HS-27A (cell line): ENCODE measurements around the gene SKP1.
"Not testable (repeated sequence)": the region's sequence is repeated elsewhere in the genome, so short reads cannot be mapped to it uniquely, and the experiment has no call there.

Experiments
- DNase-seq: peaks from one replicate; pipeline ENCODE4 v3.0.0-alpha.2; 2012; ENCODE audit warnings: low read depth, missing footprints

SKP1 gene

DNA sequence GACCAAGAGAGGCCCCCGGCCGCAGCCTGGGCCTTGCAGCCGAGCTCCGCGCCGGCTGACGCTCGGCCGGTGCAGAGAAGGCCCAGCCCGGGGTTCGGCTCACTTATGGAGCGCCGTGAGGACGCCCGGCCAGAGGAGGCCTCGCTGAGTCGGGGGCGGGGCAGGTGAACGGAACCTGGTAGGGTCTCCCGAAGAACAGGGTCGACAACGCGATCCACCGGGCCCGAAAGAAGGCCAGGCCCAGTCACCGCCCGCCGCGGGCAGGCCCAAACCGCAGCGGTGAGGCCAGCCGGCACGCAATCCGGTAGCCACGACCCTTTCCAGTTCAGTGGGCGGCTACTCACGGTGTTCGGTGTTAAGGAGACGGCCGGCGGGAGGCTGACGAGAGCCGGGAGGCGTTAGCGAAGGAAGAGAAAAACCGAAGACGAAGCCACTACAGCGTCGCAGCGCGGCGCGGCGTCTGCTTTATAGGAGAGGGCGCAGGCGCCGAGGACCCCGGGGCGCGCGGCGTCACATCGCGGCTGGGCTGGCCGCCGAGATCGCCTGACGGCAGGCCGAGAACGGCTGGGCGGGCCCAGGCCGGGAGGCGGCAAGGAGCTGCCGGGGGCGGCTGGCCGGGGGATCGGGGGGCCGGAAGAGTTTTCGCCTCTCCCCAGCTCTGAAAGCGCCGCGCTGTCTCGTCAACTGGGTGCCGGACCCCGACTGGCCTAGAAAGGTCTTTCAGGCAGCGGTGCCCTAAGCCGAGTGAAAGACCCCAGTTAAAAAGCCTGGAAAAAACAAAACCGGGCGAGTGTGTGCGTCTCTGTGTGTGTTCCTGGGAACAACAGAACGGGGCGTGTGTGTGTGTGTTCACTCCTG is at the start of gene SKP1:
SKP1 (minus strand) TSS at position 440 of the 858 bp plus-strand sequence. CDS start 2,928 bp downstream, outside the sequence.
- DNase-seq: no peak

DNA sequence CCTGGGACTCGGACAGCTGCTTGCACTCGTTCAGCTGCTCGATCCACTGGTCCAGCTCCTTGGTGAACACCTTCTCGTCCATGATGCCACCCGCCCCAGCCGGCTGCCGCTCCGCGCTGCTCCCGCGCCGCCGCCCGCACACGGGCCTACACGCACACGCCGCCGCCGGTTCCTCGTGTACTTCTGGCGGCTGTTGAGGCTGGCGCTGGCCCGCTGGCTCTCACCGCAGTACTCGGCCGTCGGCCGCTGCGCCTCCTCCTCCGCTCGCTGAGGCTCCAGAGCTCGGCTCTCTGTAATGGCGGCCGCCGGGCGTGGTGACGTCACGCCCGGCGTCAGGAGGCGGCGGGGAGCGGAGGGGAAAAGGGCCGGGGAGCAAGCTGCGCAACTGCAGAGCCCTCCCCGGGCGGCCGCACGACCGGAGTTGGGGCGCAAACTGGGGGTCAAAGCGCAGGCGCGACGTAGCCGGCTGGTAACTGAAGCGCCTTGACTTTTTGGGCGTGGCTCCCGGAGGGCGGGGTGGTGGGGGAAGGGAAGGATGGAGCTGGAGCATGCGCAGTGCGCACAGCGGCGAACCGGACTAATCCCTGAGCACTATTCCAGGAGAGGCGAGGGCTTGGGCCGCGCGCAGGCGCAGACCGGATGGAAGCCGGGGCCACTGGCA is 49.2 kb upstream of the SKP1 start, which contains the start of gene PPP2CA:
PPP2CA (minus strand) TSS at position 294 of the 661 bp plus-strand sequence; CDS start at position 82, 212 bp downstream.
- peak; percentile 89 for DNase-seq

- no peak for DNase-seq
Observed at GRCh38 chr5:134224888-134225779, 48.4 kb upstream of the SKP1 start.

GRCh38 chr5:134223406-134224248 is 46.9 kb upstream of the SKP1 start:
- DNase-seq: no peak

GRCh38 chr5:134221690-134222089 is 44.9 kb upstream of the SKP1 start:
- DNase-seq: not testable (repeated sequence)

DNA sequence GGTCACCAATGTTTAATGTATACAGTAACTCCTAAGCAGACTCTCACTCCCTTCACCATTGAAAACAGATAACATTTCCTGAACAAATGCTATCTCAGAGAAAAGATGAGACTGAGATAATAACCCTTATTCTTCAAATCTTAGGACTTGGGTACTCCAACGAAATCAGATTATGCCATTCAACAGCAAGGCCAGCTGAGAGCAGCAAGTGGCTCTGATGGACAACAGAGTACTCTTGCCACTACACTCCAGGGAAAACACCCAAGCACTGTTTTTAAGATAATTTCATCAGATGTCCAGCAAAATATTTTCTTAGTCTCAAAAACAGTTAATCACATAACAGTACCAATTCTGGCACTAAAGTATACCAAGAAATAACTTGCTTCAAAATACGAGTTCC is 39.0 kb upstream of the SKP1 start:
- no peak for DNase-seq

DNA sequence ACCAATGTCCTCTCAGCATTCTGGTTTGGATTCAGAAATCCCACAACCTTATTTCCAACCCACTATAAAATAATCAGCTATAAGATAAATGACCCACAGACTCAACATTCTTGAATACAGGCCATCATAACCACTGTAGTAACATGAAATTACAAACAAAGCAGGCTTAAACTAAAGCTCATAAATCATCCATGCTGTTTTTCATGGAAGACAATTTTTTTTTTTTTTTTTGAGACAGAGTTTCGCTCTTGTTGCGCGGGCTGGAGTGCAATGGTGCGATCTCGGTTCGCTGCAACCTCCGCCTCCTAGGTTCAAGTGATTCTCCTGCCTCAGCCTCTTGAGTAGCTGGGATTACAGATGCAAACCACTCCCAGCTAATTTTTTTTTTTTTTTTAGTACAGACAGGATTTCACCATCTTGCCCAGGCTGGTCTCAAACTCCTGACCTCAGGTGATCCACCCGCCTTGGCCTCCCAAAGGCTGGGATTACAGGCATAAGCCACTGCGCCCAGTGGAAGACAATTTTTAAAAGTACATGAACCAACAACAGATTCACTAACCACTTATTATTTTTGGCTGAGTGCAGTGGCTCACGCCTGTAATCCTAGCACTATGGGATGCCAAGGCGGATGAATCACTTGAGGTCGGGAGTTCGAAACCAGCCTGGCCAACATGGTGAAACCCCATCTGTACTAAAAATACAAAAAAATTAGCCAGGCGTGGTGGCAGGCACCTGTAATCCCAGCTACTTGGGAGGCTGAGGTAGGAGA is 34.7 kb upstream of the SKP1 start:
- not testable (repeated sequence) for DNase-seq

DNA sequence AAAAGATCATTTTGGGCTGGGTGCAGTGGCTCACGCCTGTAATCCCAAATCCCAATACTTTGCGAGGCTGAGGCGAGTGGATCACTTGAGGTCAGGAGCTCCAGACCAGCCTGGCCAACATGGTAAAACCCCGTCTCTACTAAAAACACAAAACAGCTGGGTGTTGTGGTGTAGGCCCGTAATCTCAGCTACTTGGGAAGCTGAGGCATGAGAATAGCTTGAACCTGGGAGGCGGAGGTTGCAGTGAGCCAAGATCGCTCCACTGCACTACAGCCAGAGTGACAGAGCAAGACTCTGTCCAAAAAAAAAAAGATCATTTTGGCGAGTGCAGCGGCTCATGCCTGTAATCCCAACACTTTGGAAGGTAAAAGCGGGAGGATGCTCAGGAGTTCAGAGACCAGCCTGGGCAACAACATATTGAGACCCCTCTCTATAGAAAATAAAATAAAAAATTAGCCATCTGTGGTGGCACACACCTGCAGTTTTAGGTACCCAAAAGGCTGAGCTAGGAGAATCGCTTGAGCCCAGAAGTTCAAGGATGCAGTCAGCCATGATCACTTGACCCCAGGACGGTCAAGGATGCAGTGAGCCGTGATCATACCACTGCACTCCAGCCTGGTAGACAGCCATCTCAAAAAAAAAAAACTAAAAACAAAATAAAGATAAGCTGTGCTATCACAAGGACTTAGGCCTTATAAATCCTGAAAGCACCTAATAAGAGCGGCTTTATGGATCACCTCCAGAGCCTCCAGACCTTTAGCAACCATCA is 32.9 kb upstream of the SKP1 start:
- DNase-seq: no peak

GRCh38 chr5:134207696-134208095 is 30.9 kb upstream of the SKP1 start:
- no peak for DNase-seq

GRCh38 chr5:134206627-134207160 is 29.9 kb upstream of the SKP1 start:
- DNase-seq: no peak

- DNase-seq: no peak
Observed at GRCh38 chr5:134204575-134204974, 27.8 kb upstream of the SKP1 start.

- DNase-seq: no peak
Observed at GRCh38 chr5:134203630-134204029, 26.9 kb upstream of the SKP1 start.

DNA sequence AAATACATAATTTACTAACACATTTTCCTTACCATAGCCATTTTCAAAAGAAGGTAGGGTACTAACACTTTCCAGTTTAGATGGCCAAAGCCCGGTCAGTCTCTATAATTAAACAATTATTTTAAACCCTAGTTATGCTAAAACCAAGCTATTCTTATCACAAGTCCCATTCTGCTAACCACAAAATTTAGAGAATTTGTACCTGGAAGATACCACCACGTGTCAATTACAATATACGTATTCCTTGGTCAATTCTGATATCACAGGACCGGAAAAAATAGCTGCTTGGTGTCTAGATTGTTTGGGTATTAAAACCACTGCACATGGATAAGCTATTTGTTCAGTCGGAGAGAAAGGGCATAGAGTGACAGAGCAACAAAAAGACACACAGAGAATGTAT is 18.9 kb upstream of the SKP1 start:
- DNase-seq: no peak

- no peak for DNase-seq
Observed at GRCh38 chr5:134189031-134189430, 12.3 kb upstream of the SKP1 start.

DNA sequence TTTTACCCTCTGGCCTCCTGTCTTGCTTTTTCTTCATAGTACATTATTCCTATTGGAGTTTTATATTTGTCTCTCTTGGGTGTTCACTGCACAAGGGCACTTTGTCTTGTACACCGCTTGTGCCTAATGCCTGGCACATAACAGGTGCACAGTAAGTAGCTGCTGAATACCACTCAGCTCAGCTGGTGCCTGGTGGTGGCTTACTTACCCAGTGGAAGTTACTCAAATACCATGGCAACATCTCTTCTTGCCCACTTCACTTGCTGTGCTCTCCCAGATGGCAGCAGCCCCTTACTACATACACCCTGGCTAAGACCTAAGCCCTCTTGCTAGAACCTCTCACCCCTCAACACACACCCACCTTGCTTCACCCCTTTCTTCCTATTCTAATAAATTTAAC is 11.3 kb upstream of the SKP1 start:
- DNase-seq: no peak

DNA sequence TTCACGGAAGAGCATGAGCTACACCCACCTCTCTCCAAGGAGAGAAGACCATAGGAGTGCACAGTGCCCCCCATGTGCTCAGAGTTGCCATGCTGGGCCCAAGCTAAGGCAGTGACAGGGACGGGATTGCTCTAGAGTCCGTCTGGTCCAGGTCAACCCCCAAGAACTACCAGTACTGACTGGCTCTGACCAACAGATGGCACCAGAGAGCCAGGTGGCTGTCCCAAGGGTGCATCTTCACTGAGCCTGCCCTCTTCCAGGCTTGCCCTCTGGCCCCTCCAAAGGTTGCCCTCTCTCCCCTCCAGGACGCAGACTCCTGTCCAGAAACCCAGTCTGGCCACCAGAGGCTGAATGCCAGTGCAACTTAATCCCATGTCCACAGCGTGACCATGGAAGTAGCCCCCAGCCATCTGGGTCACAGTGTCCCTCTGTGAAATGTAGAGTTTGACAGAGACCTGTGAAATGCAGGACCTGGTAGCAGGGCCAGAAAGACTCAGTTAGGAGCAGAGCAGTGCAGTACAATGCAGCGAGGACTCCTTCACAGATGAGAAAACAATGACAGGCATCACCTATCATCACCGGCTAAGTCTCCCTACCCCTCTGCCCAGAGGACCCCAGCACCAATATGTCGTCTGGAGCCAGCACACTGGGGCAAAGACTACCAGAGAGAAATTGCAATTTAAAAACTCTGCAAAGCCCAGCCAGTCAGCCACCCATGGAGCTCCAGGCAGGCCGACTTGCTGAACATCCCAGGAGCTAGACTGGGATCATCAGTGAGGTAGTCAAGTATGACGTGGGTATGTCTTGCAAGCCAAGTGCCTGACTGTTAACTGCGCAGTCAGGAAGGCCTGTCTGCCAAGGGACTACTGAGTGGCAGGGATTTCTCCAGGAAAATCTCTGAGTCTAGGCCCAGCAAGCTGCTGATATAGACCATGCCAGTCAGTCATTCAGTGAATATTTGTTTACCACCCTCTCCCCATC is 7.7 kb upstream of the SKP1 start:
- no peak for DNase-seq

DNA sequence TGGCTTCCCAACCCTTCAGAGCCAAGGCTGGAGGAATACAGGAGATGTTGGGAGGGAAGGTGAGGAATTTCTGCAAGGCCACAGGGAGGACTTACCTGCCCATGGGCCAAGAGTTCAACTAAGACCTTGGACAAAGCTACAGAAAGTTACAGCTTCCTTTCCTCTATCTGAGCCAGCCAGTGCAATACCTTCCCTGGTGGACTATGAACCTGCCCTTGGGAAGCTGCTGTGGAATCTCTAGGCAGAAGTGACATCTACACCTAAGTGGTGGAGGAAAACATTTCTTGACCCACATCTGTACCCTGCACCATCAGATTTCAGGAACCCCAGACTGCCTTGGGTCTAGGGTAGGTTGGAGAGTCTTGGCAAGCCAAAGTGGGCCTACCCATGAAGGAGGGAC is 6.7 kb upstream of the SKP1 start:
- DNase-seq: no peak

DNA sequence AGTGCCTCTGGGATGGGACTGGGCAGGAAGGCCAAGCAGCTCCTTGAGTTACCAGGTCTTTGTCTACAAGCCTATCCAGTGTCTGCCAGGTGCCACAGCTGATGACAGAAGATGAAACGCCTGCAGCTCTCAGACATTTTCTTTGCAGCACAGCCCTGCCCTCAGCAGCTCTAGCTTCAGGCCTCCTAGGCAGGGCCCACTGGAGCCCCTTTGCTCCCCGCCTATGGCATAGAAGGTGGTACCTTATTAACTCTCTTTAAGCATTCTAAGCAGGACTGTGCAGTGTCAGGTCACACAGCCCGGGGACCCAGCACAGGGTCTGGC is 1.3 kb upstream of the SKP1 start:
- no peak for DNase-seq
